RWPE2 (cell line): ENCODE data around the gene RNF207.
A peak's percentile ranks its signal among the peaks of the same experiment; 100 is the strongest.

Experiments used
- ATAC-seq: fragments of 200-7000 bp; cut with Tn5 transposase; 3 replicates; pipeline ENCODE4 v1.9.1; 2021; ENCODE audit warnings: low read depth
- DNase-seq: peaks from one replicate; pipeline ENCODE4 v3.0.0-alpha.2; 2020; ENCODE audit warnings: low spot score
- H3K27ac ChIP-seq: fragments of 450-650 bp; 2 replicates; pipeline ENCODE4 v1.5.1; 2017; ENCODE audit warnings: mild to moderate bottlenecking; ENCODE audit not compliant: poor library complexity, severe bottlenecking
- H3K27me3 ChIP-seq: fragments of 250-450 bp; sonication (Bioruptor Pico); 2 replicates; pipeline ENCODE4 v1.5.1; 2021; ENCODE audit warnings: mild to moderate bottlenecking, moderate library complexity; ENCODE audit not compliant: insufficient read depth, poor library complexity, severe bottlenecking
- H3K36me3 ChIP-seq: fragments of 250-450 bp; sonication (Bioruptor Pico); 2 replicates; pipeline ENCODE4 v1.5.1; 2020; ENCODE audit warnings: low read depth, mild to moderate bottlenecking, moderate library complexity
- H3K4me1 ChIP-seq: fragments of 250-450 bp; sonication (Bioruptor Pico); 2 replicates; pipeline ENCODE4 v1.5.1; 2021; ENCODE audit warnings: mild to moderate bottlenecking, moderate library complexity; ENCODE audit not compliant: insufficient read depth, poor library complexity, severe bottlenecking
- H3K4me3 ChIP-seq: fragments of 250-450 bp; sonication (Bioruptor Pico); 2 replicates; pipeline ENCODE4 v1.5.1; 2021; ENCODE audit warnings: mild to moderate bottlenecking, moderate library complexity; ENCODE audit not compliant: severe bottlenecking
- H3K9me3 ChIP-seq: fragments of 250-450 bp; sonication (Bioruptor Pico); 2 replicates; pipeline ENCODE4 v1.5.1; 2021; ENCODE audit warnings: mild to moderate bottlenecking, moderate library complexity; ENCODE audit not compliant: severe bottlenecking
- TF ChIP-seq, protein P1 (sequence below): fragments of 450-650 bp; IDR thresholded peaks from one replicate; pipeline ENCODE4 v1.5.1; 2017; ENCODE audit warnings: mild to moderate bottlenecking, moderate library complexity; ENCODE audit not compliant: poor library complexity, severe bottlenecking

The RNF207 gene

GRCh38 chr1:6175411-6175828 lies 30.5 kb upstream of the RNF207 start:
- no peaks in the 10 kb centered on the region for H3K9me3 ChIP-seq
- no peaks in the 10 kb centered on the region for H3K36me3 ChIP-seq
- no peaks in the 10 kb centered on the region for H3K4me1 ChIP-seq
- no peak overlapping the region for H3K4me3 ChIP-seq
- no peak for ATAC-seq
- no peak for DNase-seq
- H3K27me3 ChIP-seq: peaks cover 19% of the 10 kb centered on the region
- TF ChIP-seq, protein P1, sequence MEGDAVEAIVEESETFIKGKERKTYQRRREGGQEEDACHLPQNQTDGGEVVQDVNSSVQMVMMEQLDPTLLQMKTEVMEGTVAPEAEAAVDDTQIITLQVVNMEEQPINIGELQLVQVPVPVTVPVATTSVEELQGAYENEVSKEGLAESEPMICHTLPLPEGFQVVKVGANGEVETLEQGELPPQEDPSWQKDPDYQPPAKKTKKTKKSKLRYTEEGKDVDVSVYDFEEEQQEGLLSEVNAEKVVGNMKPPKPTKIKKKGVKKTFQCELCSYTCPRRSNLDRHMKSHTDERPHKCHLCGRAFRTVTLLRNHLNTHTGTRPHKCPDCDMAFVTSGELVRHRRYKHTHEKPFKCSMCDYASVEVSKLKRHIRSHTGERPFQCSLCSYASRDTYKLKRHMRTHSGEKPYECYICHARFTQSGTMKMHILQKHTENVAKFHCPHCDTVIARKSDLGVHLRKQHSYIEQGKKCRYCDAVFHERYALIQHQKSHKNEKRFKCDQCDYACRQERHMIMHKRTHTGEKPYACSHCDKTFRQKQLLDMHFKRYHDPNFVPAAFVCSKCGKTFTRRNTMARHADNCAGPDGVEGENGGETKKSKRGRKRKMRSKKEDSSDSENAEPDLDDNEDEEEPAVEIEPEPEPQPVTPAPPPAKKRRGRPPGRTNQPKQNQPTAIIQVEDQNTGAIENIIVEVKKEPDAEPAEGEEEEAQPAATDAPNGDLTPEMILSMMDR: no peak
- H3K27ac ChIP-seq: no peak overlapping the region

DNA sequence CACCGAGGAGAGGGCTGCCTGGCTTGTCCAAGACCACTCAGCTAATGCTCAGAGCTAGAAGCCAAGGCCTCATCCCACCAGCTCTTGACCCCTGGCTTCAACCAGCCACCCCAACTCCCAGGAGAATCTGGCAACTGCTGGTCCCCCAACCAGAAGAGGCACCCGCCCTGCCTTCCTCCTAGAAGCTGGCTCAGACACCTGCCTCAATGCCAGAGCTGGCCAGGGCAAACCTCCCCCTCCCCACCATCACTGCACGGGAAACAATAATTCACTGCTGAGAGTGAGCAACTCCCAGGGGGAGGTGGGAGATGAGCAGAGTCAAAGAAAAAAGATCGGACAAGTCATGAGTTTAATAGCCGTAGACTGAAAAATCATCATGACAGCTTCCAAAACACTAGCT lies 29.1 kb upstream of the RNF207 start:
- Histone ChIP-seq H3K9me3 (no peaks in the 10 kb centered on the region), H3K27ac (no peak overlapping the region), H3K4me1 (no peaks in the 10 kb centered on the region), H3K4me3 (no peak overlapping the region), H3K27me3 (peaks cover 29% of the 10 kb centered on the region), H3K36me3 (no peaks in the 10 kb centered on the region)
- DNase-seq (no peak), ATAC-seq (no peak)
- TF ChIP-seq, protein P1: no peak

DNA sequence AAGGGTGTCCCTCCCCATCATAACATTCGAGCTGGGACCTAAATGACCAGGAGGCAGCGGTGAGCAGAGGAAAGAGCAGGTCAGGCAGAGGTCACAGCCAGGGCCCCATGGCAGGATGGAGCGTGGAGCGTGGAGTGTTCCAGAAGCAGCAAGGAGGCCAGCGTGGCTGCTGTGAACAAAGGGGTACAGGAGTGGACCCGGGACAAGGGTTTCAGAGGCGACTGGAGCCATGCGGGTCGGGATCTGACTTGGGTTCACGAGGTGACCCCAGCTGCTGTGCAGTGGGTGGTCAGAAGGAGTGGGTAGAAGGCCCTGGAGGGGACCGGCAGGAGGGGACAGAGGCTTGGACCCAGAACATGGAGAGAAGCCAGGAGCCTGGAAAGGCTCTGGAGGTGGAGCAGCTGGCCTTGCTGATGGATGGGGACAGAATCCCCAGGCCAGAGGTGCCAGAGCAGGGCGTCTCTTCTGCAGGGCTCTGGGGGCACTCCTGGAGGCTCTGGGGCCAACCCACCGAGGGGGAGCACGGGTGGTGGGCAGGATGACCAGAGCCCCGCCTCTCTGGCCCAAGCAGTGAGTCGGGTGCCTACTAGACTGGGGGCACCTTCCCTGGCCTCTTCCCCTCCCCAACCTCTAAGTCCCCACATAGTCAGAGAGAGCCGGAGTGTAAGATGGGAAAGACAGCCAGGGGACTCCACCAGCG lies 28.1 kb upstream of the RNF207 start:
- TF ChIP-seq, protein P1: no peak
- no peak overlapping the region for H3K4me3 ChIP-seq
- ATAC-seq: no peak
- no peaks in the 10 kb centered on the region for H3K36me3 ChIP-seq
- H3K27me3 ChIP-seq: peaks cover 29% of the 10 kb centered on the region
- H3K4me1 ChIP-seq: no peaks in the 10 kb centered on the region
- no peak for DNase-seq
- H3K27ac ChIP-seq: no peak overlapping the region
- no peaks in the 10 kb centered on the region for H3K9me3 ChIP-seq

DNA sequence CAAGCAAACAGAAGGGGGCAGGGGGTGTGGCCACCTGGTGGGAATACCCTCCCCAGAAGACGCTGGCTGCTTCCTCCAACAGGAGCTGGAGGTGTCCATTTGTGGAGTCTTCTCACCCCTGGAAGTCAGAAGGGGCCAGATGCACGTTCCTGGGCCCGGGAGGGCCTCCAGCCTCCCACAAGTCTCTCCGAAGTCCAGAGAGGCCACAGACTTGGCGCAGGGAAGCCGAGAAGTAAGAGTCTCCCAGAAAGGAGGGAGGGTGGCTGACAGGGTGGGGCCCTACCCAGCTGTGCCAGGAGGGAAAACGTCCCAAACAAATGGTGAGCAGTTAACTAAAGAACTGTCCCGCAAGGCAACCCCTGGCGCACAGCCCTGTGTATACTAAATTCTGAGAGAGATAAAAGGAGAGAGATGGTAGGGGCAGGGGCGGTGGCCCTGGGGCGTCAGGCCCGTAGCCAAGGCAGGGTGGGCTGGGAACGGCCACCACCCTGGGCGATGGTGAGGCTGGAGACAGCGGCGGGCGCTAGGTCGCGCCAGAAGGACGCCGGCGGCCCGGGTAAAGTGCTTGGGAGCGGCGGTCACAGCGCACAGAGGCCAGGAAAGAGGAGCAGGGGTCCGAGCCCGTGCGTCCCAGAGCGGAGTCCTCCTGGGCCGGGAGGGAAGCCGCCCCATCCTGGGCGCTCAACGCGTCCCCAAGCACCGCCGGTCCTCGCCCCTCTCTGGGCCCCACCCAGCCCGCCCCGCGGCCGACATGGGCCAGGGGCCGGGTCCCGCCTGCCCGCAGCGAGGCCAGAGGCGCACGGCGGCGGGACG lies 27.0 kb upstream of the RNF207 start:
- H3K9me3 ChIP-seq: no peaks in the 10 kb centered on the region
- peak overlapping the region; percentile 32 for H3K4me3 ChIP-seq
- TF ChIP-seq, protein P1: no peak
- no peaks in the 10 kb centered on the region for H3K4me1 ChIP-seq
- no peaks in the 10 kb centered on the region for H3K36me3 ChIP-seq
- H3K27me3 ChIP-seq: peaks cover 29% of the 10 kb centered on the region
- DNase-seq (no peak), ATAC-seq (peak; percentile 22; the same call in 2 of the 3 replicates)
- no peak overlapping the region for H3K27ac ChIP-seq
